ENCODE results near the gene GRK3.

GRK3 gene

DNA sequence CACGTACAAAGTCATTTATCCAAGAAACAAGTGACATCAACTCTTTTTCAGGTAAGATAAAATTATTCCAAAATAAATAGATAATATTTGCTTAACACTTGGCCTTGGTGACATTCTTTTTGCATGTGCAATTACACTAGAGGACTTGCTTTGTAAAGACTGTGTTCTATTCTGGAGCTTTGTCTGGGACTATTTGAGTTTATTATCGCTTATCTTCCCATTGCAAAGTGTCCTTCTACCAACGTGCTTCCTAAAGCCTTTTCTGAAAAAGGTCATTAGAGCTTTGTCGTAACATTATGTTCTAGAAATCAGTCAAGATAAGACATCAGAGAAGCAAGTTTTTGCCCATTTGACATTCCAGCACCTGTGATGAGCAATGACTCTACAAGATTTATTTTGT is 99.2 kb downstream of the GRK3 start:
- no peak for DNase-seq (ENCODE audit: low read depth in 2 of 2)

DNA sequence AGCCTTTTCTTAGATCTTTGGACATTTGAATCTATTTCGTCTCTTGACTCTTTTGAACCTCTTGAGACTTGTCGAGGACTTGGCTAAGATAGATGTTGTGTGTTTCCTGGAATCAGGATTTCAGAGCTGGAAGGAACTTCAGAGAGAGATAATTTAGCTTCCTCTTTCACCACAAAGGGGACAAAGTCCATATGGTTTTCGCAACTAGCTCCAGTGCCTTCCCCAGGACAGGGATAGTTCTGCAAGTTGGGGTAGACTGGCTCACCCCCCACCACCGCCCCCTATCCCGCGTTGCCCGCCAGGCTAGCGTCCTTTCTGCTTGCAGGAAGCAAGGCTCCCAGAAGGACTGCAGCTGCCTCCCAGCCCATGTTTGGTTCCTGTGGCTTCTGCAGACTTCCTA is 101.8 kb downstream of the GRK3 start:
- DNase-seq (ENCODE audit: low read depth in 2 of 2): no peak

DNA sequence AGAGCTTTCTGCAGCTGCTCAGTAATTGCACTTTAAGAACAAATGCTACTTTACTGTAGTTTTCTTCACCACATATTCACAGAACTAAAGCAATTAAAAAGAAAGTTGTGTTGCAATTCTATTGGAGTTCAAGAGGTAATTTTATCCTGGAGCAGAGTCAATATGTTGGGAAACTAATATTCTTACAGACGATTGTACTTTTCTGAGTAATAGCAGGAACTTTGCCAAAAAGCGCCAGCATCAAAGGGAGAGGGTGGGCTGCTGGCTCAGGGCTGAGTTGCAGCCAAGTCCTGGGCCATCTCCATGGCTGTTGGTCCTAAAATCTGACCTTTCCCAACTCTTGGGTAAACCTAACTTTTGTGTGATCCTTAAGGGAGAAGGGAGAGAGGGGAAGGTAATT is 104.0 kb downstream of the GRK3 start:
- DNase-seq (ENCODE audit: low read depth in 2 of 2): no peak

DNA sequence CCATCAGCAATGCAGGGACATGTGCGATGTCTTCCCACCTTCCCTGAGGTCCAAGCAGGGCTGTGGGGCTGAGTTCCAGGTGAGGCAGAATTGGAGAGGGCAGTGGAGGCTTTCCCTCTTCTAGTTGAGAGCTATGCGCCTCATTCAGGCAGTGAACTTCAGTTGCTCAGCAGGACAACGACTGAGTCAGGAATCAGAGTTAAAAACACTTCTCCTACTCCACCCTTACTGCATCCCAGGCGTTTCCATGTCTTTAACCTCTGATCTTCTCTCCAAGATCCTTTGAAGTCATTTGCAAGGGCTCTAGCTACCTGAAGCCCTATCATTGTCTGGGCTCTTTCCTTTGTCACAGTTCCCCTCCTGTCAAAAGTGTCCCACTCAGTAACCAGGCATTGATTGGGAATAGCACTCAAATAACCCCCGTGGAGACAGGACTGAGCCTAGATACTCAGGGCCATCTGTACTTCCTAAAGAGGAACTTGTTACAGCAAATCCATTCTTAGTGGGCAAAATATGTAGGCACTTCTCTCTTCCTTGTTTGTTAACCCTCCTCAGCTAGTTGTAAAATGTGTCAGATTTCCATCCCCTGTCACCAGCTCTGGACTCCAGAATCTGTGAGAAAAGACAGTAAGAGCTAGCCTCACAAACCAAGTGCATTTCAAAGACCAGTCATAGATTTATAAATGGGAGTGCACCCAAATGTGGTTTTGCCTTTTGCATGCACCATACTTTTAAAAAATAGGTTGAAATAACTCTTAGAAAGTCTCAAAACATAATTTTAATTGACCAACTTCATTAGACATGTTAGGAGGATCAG is 105.0 kb downstream of the GRK3 start:
- DNase-seq (ENCODE audit: low read depth in 2 of 2): no peak

DNA sequence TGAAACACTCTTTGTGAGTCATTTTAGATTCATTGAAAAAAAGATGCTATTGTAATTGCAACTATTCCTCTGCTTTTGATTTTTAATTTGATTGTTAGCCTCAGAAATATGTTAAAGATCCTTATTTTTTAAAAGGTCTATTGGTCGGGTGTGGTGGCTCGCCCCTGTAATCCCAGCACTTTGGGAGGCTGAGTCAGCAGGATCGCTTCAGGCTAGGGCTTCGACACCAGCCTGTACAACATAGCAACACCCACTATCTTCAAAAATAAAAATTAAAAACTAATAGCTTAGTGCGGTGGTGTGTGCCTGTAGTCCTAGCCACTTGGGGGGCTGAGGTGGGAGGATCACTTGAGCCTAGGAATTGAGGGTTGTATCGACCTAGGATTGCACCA is 105.6 kb downstream of the GRK3 start:
- DNase-seq (ENCODE audit: low read depth in 2 of 2): no peak

DNA sequence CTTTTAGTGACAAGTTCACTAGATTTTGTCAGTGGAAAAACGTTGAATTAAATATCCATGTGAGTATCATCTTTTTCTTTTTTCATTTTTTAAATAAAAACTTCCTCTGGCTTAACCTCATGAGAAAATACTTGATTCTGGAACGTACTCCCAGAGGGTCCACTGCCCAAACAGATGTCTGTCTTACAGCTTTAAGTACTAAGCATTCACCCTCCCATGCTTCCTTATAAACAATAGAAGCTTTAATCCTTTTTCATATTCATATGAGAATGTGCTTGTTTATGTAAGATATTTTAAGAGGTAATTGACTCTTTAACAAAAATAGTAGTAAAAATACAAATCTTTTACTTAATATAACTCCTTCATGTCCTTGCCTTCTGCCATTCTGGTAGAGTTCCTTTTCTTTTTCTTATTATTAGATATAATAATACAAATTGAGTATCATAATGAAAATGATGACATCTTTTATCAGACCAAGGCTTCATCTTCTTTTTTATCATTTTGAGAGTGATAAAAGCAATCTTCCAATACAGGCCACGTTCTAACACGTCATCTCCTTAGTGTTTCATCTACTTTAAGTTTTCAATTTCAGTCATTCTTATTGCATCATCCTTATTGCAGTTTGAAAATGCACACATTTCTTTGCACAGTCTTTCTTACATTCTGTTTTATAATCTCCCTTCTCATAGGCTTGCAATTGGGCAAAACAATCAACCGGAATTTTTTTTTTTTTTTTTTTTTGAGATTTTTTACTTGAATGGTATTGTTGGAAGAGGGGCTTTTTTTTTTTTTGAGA is 108.0 kb downstream of the GRK3 start:
- DNase-seq (ENCODE audit: low read depth in 2 of 2): no peak

DNA sequence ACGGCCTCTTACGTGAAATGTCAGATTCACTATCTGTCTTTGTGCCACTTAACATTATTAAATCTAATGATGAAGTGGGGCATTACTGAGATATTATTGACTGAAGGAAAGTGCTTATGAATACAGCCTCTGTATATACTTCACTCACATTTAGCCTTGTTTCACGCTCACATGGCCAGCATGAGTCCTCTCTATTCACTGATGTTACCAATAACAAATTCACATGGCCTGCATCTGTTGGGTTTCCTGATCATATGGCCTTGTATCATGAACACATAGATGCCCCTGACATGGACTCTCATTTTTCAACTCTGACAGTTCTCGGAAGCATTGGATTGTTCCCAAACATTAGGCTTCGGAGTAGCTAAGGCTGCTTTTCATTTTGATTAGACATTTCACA is 109.2 kb downstream of the GRK3 start:
- no peak for DNase-seq (ENCODE audit: low read depth in 2 of 2)

DNA sequence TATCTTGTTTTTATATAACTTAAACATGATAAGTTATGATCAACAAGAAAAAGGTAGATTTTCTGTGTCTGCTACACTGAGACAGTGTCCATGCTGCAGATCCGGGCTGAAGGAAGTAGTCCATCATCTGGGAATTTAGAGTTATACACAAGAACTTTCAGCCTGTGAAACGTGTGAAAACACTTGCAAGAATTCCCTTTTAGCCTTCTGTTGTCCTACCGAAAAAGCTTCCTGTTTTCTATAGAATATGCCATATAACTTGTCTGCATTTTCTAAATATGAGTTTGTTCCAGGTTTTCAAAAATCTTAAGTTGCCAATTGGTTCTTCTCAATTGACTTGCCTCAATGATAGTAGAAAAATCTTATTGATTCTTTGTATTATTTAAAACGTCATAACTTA is 113.2 kb downstream of the GRK3 start:
- no peak for DNase-seq (ENCODE audit: low read depth in 2 of 2)

DNA sequence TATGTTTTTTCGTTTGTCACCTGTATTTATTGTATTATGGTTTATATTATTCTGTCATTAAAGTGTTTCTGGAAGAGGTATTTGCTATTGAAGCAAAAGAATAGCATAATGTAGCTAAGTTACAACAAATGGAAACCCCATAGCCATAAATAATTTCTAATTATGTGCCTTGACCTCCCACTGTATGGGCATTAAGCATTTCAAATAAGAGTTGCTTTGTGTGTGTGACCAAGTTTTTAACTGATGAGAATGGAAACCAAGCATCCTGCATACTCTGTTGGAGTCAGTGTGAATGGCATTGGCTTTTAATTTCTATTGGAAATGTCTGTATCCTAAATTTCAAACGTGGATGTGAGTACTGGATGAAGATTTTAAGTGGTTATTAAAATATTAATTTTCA is 115.6 kb downstream of the GRK3 start:
- DNase-seq (ENCODE audit: low read depth in 2 of 2): no peak

DNA sequence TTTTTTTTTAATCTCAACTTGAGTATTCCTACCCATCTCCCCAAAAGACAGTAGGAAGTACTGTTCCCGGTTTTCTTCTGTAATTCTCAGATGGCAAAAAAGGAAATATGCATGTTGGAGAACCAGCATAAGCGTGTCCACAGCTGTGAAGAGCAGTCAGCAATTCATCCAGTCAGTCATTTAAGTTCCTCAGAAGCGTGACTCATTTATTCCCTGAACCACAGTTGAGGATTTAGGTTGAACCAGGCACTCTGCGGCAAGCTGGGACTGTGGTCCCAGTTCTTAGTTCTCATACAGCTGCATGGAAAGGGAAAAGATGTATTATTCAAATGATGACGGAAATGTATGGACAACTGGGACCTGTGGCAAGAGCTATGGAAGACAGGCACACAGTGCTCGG is 116.5 kb downstream of the GRK3 start:
- no peak for DNase-seq (ENCODE audit: low read depth in 2 of 2)

DNA sequence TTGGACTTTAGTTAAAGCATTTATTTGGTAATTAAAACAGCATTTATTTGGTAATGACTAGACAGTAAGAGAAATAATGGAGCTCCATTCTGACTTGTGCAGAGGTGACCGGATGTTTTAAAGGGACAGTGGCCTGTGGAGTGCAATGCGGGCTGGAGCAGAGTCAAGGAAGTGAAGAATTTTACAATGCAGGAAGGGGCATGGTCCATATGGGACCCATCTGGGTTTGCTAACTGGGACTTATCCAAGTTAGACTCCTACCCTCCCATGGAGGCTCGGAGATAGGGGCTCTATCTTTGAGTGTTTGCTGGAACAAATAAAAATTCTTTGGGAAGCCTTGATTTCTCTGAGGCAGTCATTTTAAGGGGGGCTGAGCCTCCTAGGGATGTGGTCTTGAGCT is 117.6 kb downstream of the GRK3 start:
- no peak for DNase-seq (ENCODE audit: low read depth in 2 of 2)

DNA sequence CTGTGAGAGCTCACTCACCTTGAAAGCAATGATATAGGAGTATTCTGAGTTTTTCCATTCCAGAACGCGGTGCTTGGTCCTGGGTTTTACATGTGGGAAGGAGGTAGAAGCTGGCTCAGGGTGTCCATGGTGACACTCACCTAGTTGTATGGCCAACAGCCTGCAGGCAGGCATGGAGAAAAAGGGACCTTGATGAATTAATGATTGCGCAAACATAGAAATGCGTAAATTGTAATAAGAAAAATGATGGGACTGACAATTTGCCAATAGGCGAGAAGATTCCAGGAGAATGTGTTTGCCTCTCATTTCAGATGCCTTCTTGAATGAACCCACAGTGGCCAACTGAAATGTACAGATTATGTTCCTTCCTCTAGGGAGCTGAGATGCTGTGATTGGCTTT is 124.2 kb downstream of the GRK3 start:
- no peak for DNase-seq (ENCODE audit: low read depth in 2 of 2)

DNA sequence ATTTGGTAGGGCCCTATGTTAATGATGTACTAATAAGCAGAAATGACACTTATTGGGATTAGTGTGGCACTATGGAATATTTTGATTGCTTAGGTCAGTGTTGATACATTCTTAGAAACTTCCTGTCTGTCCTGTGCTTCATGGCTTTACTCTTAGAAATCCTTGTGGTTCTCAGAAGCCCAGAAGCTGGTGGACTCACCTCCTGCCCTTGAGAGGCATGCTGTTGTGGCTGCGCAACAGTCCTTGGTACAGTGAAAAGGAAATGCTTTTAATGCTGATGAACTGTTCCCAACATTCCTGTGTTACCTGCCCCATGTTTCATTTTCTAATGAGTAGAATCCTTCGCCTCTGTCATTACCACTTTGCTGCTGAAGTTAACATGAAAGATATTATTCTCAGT is 125.2 kb downstream of the GRK3 start:
- no peak for DNase-seq (ENCODE audit: low read depth in 2 of 2)

DNA sequence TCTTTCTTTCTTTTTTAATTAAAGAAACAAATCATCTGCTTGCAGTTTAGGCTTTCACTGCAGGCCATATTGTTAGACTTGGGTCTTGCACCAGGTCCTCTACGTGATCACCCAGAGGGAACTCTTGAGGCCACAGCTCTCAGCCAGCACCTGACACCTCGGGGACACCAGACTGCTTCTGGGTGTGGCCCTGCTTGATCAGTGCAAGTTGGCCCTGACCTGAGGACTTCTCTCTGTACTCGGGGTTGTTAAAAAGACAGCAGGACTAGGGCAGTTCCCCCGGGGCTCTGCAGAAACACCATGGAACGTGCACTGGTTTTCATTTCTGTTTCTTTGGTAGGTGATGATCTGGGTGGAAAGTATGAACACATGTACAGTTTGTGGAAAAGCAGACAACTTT is 126.3 kb downstream of the GRK3 start:
- no peak for DNase-seq (ENCODE audit: low read depth in 2 of 2)

DNA sequence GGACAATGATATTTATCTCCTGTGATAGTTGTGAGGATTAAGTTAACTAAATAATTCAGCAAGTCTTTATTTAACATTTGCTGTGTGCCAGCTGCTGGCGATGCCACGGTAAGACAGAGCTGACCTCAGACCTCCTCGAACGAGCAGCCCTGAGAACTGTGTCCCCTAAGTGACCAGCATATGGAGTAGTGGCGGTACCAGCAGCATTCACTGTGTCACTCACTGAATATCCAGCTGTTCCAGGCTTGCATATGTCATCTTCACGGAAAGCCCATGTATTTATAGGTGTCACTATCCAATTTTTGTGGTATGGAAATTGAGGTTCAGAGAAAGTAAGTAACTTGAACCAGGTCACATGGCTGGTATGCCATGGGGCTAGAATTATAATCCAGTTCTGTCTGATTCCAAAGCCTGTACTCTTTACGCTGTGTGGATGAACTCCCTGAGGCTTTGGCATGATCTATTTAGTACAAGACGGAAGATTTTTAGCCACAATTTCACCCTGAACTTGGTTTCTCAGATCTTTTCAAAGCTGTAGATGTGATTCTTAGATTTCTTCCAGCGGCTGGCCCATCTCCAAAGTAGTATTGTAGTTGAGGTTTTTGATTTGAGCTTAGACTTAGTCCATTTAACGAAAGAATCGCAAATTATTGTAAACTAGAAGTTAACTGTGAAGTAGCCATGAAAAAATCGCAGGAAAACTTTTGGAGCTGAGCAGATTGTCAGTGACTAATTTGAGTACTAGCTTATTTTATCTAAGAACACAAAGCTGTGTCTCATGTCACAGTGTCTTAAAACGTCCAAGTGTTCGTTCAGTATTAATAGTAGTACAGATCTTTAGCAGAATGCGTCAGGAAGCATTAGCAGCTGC is 128.2 kb downstream of the GRK3 start:
- DNase-seq (ENCODE audit: low read depth in 2 of 2): no peak

DNA sequence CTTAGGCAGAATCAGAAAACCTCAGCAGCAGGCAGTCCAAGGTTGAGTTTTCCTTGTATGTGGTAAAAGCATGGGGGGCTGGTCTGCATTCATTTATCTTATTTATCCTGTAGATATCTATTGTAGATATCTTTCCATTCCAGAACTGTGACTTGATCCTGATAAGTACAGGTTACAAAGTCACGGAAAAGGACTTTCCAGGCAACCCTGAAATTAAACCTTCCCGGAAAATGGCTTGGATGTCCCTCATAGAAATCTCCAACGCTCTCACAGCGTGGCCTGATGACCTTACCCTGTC is 128.7 kb downstream of the GRK3 start:
- no peak for DNase-seq (ENCODE audit: low read depth in 2 of 2)

DNA sequence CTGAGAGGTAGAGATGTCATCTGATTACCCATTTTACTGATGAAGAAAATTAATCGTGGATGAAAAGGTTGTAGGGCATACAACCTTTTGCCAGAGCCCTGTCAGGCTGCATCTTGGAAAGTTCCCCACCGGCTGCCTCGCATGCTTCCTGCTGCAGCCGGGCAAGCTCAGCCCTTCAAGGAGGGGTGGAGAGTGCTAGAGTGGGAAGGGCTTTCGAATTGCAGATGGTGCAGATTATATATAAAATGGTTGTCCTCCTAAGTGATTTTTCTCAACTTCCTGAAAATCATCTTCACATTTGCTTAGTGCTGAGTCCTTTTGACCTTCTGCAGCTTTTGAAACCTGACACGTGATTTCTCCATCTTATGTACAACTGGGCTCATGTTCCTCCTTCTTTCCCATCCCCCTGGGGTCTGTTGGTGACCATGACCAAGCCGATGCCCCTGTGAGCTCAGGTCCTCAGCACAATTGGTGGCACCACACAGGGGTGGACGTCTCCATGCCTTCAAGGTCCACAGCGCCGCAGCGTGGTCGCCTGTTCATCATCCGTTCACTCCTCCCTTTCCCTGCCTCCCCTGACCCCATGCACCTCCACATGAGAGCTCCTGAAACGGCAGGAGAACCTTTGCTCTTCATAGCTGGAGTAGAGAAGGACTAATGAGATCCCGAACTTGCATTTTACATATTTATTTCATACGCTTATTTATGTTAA is 129.9 kb downstream of the GRK3 start:
- no peak for DNase-seq (ENCODE audit: low read depth in 2 of 2)

DNA sequence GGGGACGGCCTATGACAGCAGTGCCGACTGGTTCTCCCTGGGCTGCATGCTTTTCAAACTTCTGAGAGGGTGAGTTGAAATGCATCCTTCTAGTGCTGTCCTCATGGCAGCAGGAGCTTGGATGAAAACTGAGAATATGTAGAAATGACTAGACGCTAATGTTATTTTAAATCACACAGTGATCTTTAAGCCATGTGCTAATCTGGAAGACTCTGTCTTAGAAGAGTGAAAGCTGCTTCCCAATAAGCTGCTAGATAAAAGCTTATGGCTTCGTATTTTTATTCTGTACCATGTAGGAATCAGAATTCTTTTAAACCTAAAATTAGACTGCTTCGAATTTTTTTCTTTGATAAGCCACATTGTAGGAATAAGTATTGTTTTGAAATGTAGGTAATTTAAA is 130.7 kb downstream of the GRK3 start:
- no peak for DNase-seq (ENCODE audit: low read depth in 2 of 2)

DNA sequence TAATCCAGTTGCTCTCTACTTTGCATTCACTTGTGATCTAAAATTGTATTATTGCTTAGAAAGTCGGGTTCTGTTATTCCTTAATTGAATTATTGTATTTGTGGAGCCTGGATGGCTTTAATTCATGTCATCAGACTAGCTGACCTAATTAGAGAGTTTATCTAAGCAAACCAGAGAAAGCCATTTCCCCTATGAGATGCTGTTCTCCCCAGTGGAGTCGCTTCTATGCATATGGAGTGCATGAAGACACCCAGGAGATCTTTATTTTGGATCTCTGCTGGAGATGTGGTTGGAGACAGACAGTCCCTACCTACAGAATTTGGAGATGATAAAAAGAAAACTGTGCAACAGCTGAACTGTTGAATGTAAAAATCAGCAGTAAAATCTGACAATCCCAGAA is 132.3 kb downstream of the GRK3 start:
- DNase-seq (ENCODE audit: low read depth in 2 of 2): no peak

DNA sequence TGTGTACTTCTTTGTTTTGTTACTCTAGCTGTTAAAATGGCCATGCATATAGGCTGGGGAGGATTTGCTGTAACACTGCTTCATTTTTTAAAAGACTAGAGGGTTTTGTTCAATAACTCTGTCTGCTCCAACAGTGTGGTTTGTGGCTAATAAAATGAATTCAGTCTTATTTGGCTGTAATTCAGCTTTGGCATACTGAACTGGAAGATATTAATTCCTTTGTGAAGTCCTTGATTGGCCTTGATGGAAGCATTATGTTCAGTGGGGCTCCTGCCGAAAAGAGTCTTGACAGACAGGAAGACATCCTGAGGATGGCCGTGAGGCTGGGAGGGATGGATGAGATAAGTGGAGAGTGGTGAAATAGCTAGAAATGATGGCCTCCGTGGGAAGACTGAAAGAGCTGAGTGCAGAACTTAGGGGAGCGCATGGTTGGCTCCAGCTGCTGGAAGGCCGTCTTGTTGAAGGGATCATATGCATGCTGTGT is 132.7 kb downstream of the GRK3 start:
- no peak for DNase-seq (ENCODE audit: low read depth in 2 of 2)

DNA sequence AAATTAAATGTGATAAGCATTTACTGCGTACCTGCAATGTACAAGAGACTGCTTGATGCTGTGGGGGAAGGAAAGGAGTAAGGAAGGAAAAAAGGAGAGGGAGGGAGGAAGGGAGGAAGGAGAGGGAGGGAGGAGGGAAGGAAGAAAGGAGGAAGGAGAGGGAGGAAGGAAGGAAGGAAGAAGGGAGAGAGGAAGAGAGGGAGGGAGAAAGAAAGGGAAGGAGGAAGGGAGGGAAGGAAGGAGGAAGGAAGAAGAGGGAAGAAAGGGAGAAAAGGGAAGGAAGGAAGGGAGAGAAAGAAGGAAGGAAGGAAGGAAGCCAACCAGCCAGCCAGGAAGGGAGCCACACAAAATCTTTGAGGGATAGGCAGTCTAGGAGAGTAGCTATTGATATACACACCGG is 133.5 kb downstream of the GRK3 start:
- no peak for DNase-seq (ENCODE audit: low read depth in 2 of 2)

DNA sequence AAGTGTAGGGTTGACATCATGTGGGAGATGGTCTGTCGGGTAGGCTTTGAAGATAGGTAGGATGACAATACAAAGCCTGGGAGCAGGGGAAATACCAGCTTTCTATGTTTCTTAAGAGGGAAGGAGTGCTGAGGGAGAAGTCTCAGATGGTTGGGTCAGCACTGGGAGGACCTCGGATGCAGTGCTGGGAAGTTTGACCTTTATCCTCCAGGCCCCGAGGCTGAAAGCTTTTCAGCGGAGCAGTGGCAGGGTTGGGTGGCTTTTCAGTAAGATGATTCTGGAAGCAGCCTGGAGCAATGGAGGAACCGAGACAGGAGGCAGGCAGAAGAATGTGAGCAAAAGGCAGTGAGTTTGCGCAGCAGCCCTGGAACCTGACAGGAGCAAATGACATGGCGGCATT is 134.0 kb downstream of the GRK3 start:
- DNase-seq (ENCODE audit: low read depth in 2 of 2): no peak

Measured in stimulated activated CD8-positive, alpha-beta memory T cell treated with anti-CD3 and anti-CD28 coated beads, Interleukin-15, amount 100 ng/mL, for 48 hours (primary cell).